ENCODE results near the gene MFN2.
"Not testable (repeated sequence)": the region's sequence is repeated elsewhere in the genome, so short reads cannot be mapped to it uniquely, and the experiment has no call there.

MFN2 gene

GRCh38 chr1:12026586-12026985, 46.3 kb downstream of the MFN2 start:
- in situ Hi-C loops (cut with MboI; ENCODE audit: low sequenced_read_pairs, unreplicated experiment), result no loop called here
- no peak for TF ChIP-seq CTCF (IDR thresholded peaks at IDR 0.05; ENCODE audit: borderline replicate concordance, control extremely low read depth, extremely low read depth, insufficient read depth, missing control alignments)
- no peak for DNase-seq (ENCODE audit: low spot score)

GRCh38 chr1:12028248-12028647, 48.0 kb downstream of the MFN2 start:
- in situ Hi-C loops (cut with MboI; ENCODE audit: low sequenced_read_pairs, unreplicated experiment), result no loop called here
- no peak for TF ChIP-seq CTCF (IDR thresholded peaks at IDR 0.05; ENCODE audit: borderline replicate concordance, control extremely low read depth, extremely low read depth, insufficient read depth, missing control alignments)
- no peak for DNase-seq (ENCODE audit: low spot score)

- no peak for TF ChIP-seq CTCF (IDR thresholded peaks at IDR 0.05; ENCODE audit: borderline replicate concordance, control extremely low read depth, extremely low read depth, insufficient read depth, missing control alignments)
- in situ Hi-C loops (cut with MboI; ENCODE audit: low sequenced_read_pairs, unreplicated experiment), result no loop called here
- no peak for DNase-seq (ENCODE audit: low spot score)
These were observed 48.8 kb downstream of the MFN2 start for GRCh38 chr1:12028957-12029511.

GRCh38 chr1:12029720-12030339, 49.6 kb downstream of the MFN2 start:
- TF ChIP-seq CTCF (IDR thresholded peaks at IDR 0.05; ENCODE audit: borderline replicate concordance, control extremely low read depth, extremely low read depth, insufficient read depth, missing control alignments), result no peak
- DNase-seq (ENCODE audit: low spot score), result no peak
- in situ Hi-C loops (cut with MboI; ENCODE audit: low sequenced_read_pairs, unreplicated experiment), result no loop called here

- peak; percentile 81 for DNase-seq (ENCODE audit: low spot score)
- TF ChIP-seq CTCF (IDR thresholded peaks at IDR 0.05; ENCODE audit: borderline replicate concordance, control extremely low read depth, extremely low read depth, insufficient read depth, missing control alignments), result peak; percentile 66
- in situ Hi-C loops (cut with MboI; ENCODE audit: low sequenced_read_pairs, unreplicated experiment), result no loop called here
These were observed 51.1 kb downstream of the MFN2 start for GRCh38 chr1:12031039-12031980.

- in situ Hi-C loops (cut with MboI; ENCODE audit: low sequenced_read_pairs, unreplicated experiment), result no loop called here
- DNase-seq (ENCODE audit: low spot score), result no peak
- TF ChIP-seq CTCF (IDR thresholded peaks at IDR 0.05; ENCODE audit: borderline replicate concordance, control extremely low read depth, extremely low read depth, insufficient read depth, missing control alignments), result no peak
These were observed 51.9 kb downstream of the MFN2 start for GRCh38 chr1:12032161-12032621.

GRCh38 chr1:12033441-12033840, 53.2 kb downstream of the MFN2 start:
- in situ Hi-C loops (cut with MboI; ENCODE audit: low sequenced_read_pairs, unreplicated experiment); DNase-seq (ENCODE audit: low spot score): not testable (repeated sequence)

All from GM13976 (cell line).